ENCODE data around the gene CNTNAP5.

GRCh38 chr2:124915567-124915966 is 890.5 kb downstream of the CNTNAP5 start:
- TF ChIP-seq, protein P1, sequence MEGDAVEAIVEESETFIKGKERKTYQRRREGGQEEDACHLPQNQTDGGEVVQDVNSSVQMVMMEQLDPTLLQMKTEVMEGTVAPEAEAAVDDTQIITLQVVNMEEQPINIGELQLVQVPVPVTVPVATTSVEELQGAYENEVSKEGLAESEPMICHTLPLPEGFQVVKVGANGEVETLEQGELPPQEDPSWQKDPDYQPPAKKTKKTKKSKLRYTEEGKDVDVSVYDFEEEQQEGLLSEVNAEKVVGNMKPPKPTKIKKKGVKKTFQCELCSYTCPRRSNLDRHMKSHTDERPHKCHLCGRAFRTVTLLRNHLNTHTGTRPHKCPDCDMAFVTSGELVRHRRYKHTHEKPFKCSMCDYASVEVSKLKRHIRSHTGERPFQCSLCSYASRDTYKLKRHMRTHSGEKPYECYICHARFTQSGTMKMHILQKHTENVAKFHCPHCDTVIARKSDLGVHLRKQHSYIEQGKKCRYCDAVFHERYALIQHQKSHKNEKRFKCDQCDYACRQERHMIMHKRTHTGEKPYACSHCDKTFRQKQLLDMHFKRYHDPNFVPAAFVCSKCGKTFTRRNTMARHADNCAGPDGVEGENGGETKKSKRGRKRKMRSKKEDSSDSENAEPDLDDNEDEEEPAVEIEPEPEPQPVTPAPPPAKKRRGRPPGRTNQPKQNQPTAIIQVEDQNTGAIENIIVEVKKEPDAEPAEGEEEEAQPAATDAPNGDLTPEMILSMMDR (IDR thresholded peaks at IDR 0.05), result no peak
- no peak for TF ChIP-seq ZFX (IDR thresholded peaks at IDR 0.05; ENCODE audit: borderline replicate concordance)
